ENCODE measurements around the gene YARS1. TPM values are rescaled to one million over a fixed set of nuclear protein-coding genes. Genes with fewer than 3 reads are reported as not detected.

YARS1 gene
- polyA plus RNA-seq, 5 donors = 68.4 to 77.3 (median 72.1) TPM

DNA sequence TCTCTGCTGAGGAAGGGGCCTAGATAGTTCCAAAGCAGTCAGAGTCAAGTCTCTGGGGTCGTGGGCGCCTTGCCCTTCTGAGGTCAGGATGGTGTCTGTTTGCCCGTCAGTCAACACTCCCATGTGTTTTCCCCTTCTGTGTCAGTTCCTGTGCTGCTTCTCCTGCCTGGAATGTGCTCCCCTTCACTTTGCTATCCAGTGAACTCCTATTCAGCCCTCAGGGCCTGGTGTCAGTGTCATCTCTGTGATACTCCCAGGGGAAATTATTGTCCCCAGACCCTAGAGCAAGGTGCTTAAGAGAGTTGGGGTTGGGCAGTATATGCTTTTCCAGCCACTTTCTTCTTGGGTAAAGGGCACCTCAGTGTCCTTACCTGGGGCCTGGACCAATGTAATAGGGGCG lies 68.8 kb downstream of the YARS1 start:
- no peak for DNase-seq

DNA sequence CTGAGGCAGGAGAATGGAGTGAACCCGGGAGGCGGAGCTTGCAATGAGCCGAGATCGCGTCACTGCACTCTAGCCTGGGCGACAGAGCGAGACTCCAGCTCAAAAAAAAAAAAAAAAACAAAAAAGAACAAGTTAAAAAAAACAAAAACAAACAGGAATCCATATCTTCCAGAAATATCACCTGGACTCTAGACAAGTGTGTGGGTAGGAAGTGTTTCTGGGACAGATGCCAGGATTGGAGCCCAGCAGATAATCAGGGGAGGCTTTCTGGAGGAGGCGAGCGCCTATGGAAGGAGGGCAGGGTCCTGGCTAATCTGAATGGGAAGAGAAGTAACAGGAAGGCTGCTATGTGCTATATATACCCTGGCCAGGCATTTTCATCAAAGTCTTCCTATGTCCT lies 71.0 kb downstream of the YARS1 start:
- DNase-seq = no peak

- no peak for DNase-seq
These were observed 73.1 kb downstream of the YARS1 start for GRCh38 chr1:32744071-32744425.

- DNase-seq = no peak
These were observed 73.6 kb downstream of the YARS1 start for GRCh38 chr1:32743380-32744070.

- no peak for DNase-seq
These were observed 74.2 kb downstream of the YARS1 start for GRCh38 chr1:32742956-32743355.

DNA sequence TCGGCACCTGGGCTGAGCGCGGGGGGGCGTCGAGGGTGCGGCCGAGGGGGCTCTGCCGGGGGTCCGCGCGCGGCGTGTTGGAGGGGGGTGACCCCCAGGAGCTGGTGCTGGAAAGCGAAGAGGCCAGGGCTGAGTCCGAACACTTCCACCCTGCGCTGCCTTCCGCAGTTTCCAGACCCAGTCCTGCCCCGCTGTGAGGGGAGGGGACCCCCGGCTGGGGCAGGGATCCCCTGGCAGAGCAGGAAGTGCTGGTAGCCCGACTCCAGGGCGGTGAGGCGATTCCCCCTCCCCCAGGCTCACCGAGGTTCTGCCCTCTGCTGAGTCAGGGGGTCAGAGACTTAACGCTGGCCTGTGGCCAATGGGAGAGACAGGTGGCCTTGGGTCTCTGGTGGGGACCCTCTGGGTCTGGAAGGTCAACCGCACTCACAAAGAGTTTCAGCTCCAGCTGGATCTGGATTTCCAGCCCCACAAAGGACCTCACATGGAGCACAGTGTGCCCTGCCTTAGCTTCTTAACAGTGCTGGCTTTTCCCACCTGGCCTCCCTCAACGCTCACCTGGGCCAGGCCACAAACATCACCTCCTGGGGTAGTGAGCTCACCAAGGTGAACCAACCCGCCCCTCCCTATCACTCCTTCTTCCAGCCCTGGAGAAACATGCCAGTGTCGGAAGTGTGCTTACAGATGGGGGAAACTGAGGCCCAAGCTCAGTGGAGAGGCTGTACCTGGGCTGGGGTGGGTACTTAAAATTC lies 74.8 kb downstream of the YARS1 start:
- DNase-seq = no peak

- DNase-seq = no peak
These were observed 75.6 kb downstream of the YARS1 start for GRCh38 chr1:32741413-32742198.

- DNase-seq = no peak
These were observed 76.1 kb downstream of the YARS1 start for GRCh38 chr1:32741059-32741412.

DNA sequence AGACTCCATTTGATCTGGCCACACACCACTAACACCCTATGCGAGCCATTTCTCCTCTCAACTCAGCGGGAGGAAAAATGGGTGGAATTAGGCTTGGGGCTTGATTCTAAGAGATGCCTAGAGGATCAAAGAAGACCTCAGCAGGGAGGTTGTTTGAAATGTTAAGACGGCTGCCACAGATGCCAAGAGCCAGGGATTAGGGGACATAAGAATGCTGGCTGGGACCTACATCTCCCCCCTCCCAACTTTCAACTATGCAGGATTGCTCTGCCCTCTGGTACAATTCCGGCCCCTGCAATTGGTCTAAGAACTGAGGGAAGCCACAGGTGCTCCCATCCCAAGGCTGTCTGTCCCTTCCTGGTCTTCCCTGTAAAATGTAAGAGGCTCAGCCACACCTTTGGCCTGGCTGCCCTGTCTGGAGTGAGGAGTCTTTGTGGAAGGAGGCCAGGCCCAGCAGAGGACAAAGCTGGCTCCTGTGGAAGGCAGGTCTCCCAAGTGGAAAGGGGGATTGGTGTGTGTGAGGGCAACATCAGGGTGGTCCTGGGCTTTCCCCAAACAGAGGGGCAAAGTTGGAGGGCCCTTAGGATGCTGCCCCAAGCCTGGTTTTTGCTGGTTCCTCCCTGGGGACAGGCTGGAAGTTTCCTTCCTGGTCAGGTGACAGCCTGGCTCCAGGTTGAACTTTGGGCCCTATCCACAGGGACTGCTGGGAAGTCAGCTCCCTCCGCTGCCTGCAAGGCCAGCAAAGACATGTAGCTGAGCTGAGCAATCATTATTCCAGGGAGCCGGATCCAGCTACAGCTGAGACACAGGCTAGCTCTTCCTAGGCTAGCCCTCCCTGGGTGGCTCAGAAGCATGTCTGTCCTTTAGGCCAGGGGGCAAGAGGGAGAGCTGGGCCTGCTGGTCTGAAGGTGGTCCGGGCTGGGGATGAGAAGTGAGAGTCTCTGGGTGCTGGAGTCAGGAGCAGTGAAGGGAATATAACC lies 80.1 kb downstream of the YARS1 start:
- no peak for DNase-seq

GRCh38 chr1:32733582-32734321 lies 83.4 kb downstream of the YARS1 start:
- no peak for DNase-seq

DNA sequence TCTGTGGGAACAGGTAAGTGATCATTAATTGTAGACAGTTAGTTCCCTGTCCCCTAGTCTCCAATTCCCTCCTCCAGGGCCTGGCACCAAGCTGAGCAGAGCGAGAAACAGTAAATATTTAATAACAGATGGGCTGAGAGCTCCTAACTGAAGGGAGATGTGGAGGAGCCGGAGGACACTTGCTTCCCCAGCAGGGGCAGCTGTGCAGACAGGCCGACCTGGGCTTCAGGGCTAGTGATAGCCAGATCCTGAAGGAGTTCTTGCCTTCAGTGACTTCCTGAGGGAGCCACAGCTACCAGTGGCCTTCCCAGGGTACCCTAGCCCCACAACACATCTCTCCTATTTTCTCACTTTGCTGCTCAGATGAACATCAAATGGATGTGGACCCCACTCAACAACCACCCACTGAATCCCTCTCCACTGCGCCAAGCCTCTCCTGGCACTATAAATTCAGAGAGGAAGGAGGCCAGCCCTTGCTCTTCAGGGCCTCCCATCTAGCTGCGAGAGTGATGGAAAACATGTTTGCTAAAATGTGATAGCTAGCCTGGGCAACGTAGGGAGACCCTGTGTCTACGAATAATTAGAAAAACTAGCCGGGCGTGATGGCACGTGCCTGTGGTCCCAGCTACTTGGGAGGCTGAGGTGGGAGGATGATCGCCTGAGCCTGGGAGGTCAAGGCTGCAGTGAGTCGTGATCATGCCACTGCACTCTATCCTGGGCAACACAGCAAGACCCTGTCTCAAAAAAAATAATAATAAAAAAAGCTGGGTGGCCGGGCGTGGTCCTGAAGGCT lies 87.7 kb downstream of the YARS1 start:
- no peak for DNase-seq

DNA sequence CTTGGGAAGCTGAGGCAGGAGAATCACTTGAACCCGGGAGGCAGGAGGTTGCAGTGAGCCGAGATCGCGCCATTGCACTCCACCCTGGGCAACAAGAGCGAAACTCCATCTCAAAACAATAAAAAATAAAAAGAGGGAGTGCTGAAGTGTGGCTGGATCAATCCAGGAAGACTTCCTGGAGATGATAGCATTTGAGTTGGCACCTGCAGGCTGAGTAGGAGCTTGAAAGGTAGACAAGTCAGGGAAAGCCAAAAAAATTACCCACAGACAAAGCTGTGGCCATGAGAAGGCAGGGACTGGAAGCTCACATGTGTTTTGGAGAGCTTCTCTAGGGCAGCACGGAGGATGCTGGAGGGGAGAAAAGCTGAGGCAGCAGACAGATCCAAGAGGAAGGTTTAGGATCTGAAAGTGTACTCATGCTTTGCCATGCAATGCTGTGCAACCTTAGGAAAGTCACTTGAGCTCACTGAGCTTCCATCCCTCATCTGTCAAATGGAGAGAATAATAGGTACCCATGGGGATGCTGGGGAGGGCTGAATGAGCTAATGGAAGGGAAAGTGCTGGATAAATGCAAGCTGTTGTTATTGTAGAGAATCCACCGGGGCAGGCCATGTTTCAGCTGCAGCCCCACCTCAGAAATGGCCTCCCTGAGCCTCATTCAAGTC lies 88.6 kb downstream of the YARS1 start:
- DNase-seq = no peak

DNA sequence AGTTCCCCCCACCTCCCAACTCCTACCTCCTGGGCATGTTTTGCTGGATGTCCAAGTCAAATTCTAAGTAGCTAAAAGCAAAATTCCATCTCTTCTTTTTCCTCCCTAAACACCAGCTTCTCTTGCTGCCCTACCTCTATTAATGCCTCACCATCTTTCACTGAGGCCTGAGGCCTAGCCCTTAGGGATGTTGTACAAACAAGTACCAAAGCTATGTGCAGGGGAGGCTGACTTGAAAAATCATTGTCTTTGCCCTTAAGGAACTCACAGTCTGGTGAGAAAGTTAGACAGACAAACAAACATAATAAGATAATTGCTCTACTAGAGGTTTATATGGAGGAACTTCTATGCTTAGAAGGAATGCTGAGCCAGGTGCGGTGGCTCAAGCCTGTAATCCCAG lies 89.3 kb downstream of the YARS1 start:
- no peak for DNase-seq

GRCh38 chr1:32725615-32725982 lies 91.6 kb downstream of the YARS1 start:
- DNase-seq = no peak

Other genes starting within 250 kb of the YARS1 start
- 10 to 100 TPM; 34.2 to 46.4 (median 37.9) TPM for gene ZBTB8OS, start 166.8 kb downstream of the YARS1 start, polyA plus RNA-seq (ENCODE audit: insufficient read depth in 1 of 5, insufficient read length in 5 of 5, low replicate concordance in 1 of 5)
- gene RBBP4, start 166.2 kb downstream of the YARS1 start, polyA plus RNA-seq (ENCODE audit: insufficient read depth in 1 of 5, insufficient read length in 5 of 5, low replicate concordance in 1 of 5) = 100 to 1,000 TPM; 237 to 327 (median 302) TPM
- 1 to 10 TPM; 3.0 to 5.9 (median 5.0) TPM for gene SYNC, start 114.6 kb downstream of the YARS1 start, polyA plus RNA-seq (ENCODE audit: insufficient read depth in 1 of 5, insufficient read length in 5 of 5, low replicate concordance in 1 of 5)
- gene S100PBP, start 295 bp upstream of the YARS1 start, polyA plus RNA-seq (ENCODE audit: insufficient read depth in 1 of 5, insufficient read length in 5 of 5, low replicate concordance in 1 of 5) = 10 to 100 TPM; 40.0 to 57.5 (median 50.9) TPM
- 10 to 100 TPM in 4 of 5 donors, 1 to 10 TPM in 1; 8.0 to 18.2 (median 10.5) TPM for gene FNDC5, start 53.6 kb upstream of the YARS1 start, polyA plus RNA-seq (ENCODE audit: insufficient read depth in 1 of 5, insufficient read length in 5 of 5, low replicate concordance in 1 of 5)
- under 1 TPM; 0.15 to 0.73 (median 0.40) TPM for gene HPCA, start 69.1 kb upstream of the YARS1 start, polyA plus RNA-seq (ENCODE audit: insufficient read depth in 1 of 5, insufficient read length in 5 of 5, low replicate concordance in 1 of 5)
- gene TMEM54, start 84.0 kb upstream of the YARS1 start, polyA plus RNA-seq (ENCODE audit: insufficient read depth in 1 of 5, insufficient read length in 5 of 5, low replicate concordance in 1 of 5) = 10 to 100 TPM; 18.7 to 27.1 (median 22.8) TPM
- gene RNF19B, start 147.5 kb upstream of the YARS1 start, polyA plus RNA-seq (ENCODE audit: insufficient read depth in 1 of 5, insufficient read length in 5 of 5, low replicate concordance in 1 of 5) = 10 to 100 TPM; 10.2 to 13.2 (median 12.1) TPM
- gene AK2, start 219.5 kb upstream of the YARS1 start, polyA plus RNA-seq (ENCODE audit: insufficient read depth in 1 of 5, insufficient read length in 5 of 5, low replicate concordance in 1 of 5) = 100 to 1,000 TPM; 155 to 193 (median 179) TPM